Gastroesophageal sphincter (tissue), 4 donors: ENCODE measurements around the gene KCNK17. TPM values are rescaled to one million over a fixed set of nuclear protein-coding genes. Genes with fewer than 3 reads are reported as not detected.
"Not testable (repeated sequence)": the region's sequence is repeated elsewhere in the genome, so short reads cannot be mapped to it uniquely, and the experiment has no call there.

Experiments used
- ATAC-seq: fragments of 150-250 bp; one replicate; pipeline ENCODE4 v1.9.1; 2016; ENCODE audit warnings: mild to moderate bottlenecking, moderate library complexity
- H3K27ac ChIP-seq, 4 donors: fragments of 200-600 bp; sonication (generic) in 3 of 4; 1 replicate in 3 of 4; 2 replicates in 1 of 4; pipeline ENCODE4 v1.5.1; 2016 to 2019
- H3K27me3 ChIP-seq: fragments of 200-600 bp; sonication (generic); one replicate; pipeline ENCODE4 v1.5.1; 2019
- H3K36me3 ChIP-seq, 2 donors: fragments of 200-600 bp; sonication (generic); one replicate each; pipeline ENCODE4 v1.5.1; 2019; ENCODE audit warnings: control low read depth in 1 of 2
- H3K4me1 ChIP-seq, 3 donors: fragments of 200-600 bp; sonication (generic); 1 replicate in 2 of 3; 2 replicates in 1 of 3; pipeline ENCODE4 v1.5.1; 2016 to 2019; ENCODE audit warnings: control low read depth in 2 of 3
- H3K4me3 ChIP-seq, 2 donors: fragments of 200-600 bp; sonication (generic); one replicate each; pipeline ENCODE4 v1.5.1; 2019; ENCODE audit warnings: mild to moderate bottlenecking in 1 of 2, moderate library complexity in 1 of 2
- H3K9me3 ChIP-seq, 3 donors: fragments of 200-600 bp; sonication (generic); one replicate each; pipeline ENCODE4 v1.5.1; 2017 to 2019; ENCODE audit warnings: control low read depth in 2 of 3
- EP300 ChIP-seq: sonication (generic); formaldehyde crosslinking; IDR thresholded peaks from one replicate; pipeline ENCODE4 v1.6.1; 2017; ENCODE audit warnings: antibody characterized with exemption, mild to moderate bottlenecking
- POLR2A ChIP-seq, 2 donors: fragments of 450-650 bp; IDR thresholded peaks; one replicate each; pipeline ENCODE4 v1.6.1; 2017; ENCODE audit warnings: antibody characterized with exemption in 2 of 2, mild to moderate bottlenecking in 2 of 2, moderate library complexity in 1 of 2
- POLR2AphosphoS5 ChIP-seq: sonication (generic); formaldehyde crosslinking; IDR thresholded peaks from one replicate; pipeline ENCODE4 v1.6.1; 2017; ENCODE audit warnings: antibody characterized with exemption
- WGBS, 2 donors: methylation state at CpG; one replicate each; pipeline ENCODE4 v1.1.5; 2018; ENCODE audit warnings: low coverage in 1 of 2; 5-methylcytosine and 5-hydroxymethylcytosine counted together
- total RNA-seq, 4 donors: library from RNA; depleted of rRNA; stranded (reverse); fragments of >200 nt; gene quantifications; one replicate each; pipeline ENCODE4 v1.1.0, GENCODE V29; 2016
- TF ChIP-seq, protein P1 (sequence below), 4 experiments: fragments of 200-600 bp in 2 of 4; fragments of 450-650 bp in 2 of 4; sonication (generic) in 1 of 4; IDR thresholded peaks; one replicate each; pipeline ENCODE4 v1.5.1; 2017 to 2019; ENCODE audit warnings: antibody characterized with exemption in 4 of 4, mild to moderate bottlenecking in 2 of 4, moderate library complexity in 2 of 4

KCNK17 gene
- total RNA-seq, 4 donors from 2014 or later = 0.27 to 0.47 TPM; not detected in 2

DNA sequence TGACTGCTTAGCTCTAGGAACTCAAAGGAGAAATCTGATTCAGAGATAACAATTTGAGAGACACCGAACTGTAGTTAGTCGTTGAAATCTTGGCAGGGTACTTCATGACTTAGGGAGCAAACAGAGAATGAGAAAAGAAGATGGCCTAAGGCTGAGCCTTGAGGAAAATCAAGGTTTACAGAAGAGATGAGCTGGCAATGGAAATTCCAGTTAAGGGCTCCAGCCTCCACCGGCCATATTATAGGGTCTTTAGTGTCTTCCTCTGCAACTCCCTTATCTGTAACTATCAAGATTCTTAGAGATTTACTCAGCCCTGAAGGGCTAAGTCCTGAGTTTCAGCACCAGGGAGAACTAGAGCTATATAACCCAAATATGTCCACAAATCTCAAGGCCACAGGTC is 26.6 kb downstream of the KCNK17 start:
- H3K36me3 ChIP-seq = no peaks in the 10 kb centered on the region
- peaks cover 10% of the 10 kb centered on the region for H3K27me3 ChIP-seq
- ATAC-seq = no peak
- WGBS, 2 donors = 83 to 85% methylated on average over 2 to 3 of the region's 3 CpGs
- no peaks in the 10 kb centered on the region for H3K4me1 ChIP-seq
- no peaks in the 10 kb centered on the region for H3K9me3 ChIP-seq
- no peak overlapping the region for H3K4me3 ChIP-seq
- TF ChIP-seq POLR2A (IDR thresholded peaks at IDR 0.05) = no peak
- TF ChIP-seq POLR2AphosphoS5 = no peak
- TF ChIP-seq, protein P1, sequence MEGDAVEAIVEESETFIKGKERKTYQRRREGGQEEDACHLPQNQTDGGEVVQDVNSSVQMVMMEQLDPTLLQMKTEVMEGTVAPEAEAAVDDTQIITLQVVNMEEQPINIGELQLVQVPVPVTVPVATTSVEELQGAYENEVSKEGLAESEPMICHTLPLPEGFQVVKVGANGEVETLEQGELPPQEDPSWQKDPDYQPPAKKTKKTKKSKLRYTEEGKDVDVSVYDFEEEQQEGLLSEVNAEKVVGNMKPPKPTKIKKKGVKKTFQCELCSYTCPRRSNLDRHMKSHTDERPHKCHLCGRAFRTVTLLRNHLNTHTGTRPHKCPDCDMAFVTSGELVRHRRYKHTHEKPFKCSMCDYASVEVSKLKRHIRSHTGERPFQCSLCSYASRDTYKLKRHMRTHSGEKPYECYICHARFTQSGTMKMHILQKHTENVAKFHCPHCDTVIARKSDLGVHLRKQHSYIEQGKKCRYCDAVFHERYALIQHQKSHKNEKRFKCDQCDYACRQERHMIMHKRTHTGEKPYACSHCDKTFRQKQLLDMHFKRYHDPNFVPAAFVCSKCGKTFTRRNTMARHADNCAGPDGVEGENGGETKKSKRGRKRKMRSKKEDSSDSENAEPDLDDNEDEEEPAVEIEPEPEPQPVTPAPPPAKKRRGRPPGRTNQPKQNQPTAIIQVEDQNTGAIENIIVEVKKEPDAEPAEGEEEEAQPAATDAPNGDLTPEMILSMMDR (IDR thresholded peaks at IDR 0.05) = no peak
- TF ChIP-seq EP300 = no peak
- H3K27ac ChIP-seq = no peak overlapping the region

DNA sequence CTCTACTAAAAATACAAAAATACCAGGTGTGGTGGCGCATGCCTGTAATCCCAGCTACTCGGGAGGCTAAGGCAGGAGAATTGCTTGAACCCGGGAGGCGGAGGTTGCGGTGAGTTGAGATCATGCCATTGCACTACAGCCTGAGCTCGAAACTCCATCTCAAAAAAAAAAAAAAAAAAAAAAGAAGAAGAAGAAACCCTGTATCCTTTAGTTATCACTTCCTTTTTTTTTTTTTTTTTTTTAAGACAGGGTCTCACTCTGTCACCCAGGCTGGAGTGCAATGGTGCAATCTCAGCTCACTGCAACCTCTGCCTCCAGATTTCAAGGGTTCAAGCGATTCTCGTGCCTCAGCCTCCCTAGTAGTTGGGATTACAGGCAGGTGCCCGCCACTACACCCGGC is 27.6 kb downstream of the KCNK17 start:
- not testable (repeated sequence) for ATAC-seq, H3K4me1 ChIP-seq, H3K27ac ChIP-seq, H3K9me3 ChIP-seq, H3K4me3 ChIP-seq, H3K36me3 ChIP-seq
- peaks cover 15% of the 10 kb centered on the region for H3K27me3 ChIP-seq
- 80 to 91% methylated on average over 6 to 10 of the region's 10 CpGs for WGBS, 2 donors

DNA sequence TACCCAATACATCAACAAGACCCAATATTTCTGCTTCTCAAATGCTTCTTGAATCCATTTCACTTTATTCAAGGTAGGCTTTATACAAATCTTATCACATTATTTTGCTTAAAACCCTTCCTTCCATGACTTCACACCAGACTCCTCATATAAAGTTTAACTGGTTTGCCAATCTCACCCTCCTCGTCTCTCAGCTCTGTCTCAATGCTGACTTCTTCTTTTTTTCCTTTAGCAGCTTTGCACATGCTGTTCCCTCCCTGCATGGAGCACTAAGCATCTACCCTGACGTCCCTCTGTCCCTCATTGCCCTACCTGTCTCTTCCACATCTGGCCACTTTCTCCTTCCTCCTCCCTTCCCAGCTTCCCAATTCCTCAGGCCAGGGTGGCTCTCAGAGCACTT is 31.4 kb downstream of the KCNK17 start:
- Histone ChIP-seq H3K27ac (no peak overlapping the region), H3K36me3 (no peaks in the 10 kb centered on the region), H3K27me3 (peaks cover 31% of the 10 kb centered on the region), H3K9me3 (no peaks in the 10 kb centered on the region), H3K4me1 (no peaks in the 10 kb centered on the region), H3K4me3 (no peak overlapping the region)
- no peak for ATAC-seq
- 50 to 63% methylated on average over 2 of the region's 2 CpGs for WGBS, 2 donors
- no peak for TF ChIP-seq EP300
- no peak for TF ChIP-seq POLR2A (IDR thresholded peaks at IDR 0.05)
- TF ChIP-seq, protein P1 (IDR thresholded peaks at IDR 0.05) = no peak
- no peak for TF ChIP-seq POLR2AphosphoS5

DNA sequence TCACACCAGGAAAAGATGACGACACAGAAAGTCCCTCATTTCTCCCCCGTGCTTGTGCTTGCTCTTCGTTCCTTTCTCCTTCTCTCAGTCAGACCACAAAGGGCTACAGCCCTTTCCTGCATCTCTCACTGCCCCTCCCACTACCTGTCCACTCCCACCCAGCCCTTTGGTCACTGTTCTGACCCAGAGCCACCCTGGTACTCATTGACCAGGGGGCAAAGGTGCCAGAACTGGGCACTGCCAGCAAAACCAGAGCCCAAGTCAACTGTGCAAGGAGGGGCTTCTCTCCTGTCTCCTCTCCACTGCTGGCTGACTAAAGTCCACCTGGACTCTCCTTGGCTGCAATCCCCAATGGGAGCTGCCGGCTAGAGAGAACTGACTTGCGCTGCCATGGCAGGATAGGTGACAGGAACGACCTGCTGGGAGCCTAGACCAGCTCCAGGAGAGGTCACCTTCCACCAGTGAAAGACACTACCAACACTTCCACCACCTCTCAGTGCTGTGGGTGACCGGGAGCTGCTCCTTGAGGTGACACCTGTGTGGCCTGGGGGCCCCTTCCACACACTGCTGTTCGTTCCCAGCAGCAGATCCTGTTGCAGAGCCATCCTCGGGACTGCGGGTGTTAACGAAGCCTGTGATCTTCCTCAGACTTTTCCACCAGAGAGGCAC is 32.8 kb downstream of the KCNK17 start:
- ATAC-seq = no peak
- H3K4me1 ChIP-seq = no peaks in the 10 kb centered on the region
- peaks cover 31% of the 10 kb centered on the region for H3K27me3 ChIP-seq
- WGBS, 2 donors = 78% methylated on average over 3 of the region's 11 CpGs; no CpG with 5 or more reads in 1 of the 2 donors
- TF ChIP-seq POLR2A (IDR thresholded peaks at IDR 0.05) (no peak), POLR2AphosphoS5 (no peak)
- H3K4me3 ChIP-seq = no peak overlapping the region
- H3K36me3 ChIP-seq = no peaks in the 10 kb centered on the region
- no peaks in the 10 kb centered on the region for H3K9me3 ChIP-seq
- no peak overlapping the region for H3K27ac ChIP-seq

DNA sequence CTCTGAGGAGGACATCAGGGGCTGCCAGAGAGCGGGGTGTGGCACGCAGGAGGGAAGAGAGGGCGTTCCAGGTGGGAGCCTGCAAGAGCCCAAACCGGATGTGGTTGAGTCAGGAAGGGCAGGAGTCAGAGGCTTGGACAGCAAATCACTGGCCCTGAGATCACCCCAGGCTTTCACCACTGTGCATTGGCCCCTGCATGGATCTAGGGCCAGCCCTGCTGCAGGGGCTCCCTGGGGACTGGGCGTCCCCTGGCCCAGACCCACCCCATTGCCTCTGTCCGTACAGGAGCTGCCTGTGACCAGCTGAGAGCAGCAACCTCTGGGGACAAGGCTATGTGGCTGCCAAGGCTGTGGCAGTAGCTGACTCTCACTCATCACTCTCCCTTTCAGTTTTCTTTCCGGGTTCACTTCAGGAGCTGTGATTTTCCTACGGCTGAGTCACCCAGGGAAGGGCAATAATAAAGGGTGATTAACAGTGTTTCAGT is 33.9 kb downstream of the KCNK17 start:
- peak; percentile 69 for ATAC-seq
- TF ChIP-seq POLR2AphosphoS5 (no peak), POLR2A (IDR thresholded peaks at IDR 0.05) (no peak), EP300 (no peak)
- TF ChIP-seq, protein P1 (IDR thresholded peaks at IDR 0.05) = no peak
- Histone ChIP-seq H3K9me3 (no peaks in the 10 kb centered on the region), H3K36me3 (no peaks in the 10 kb centered on the region), H3K4me3 (no peak overlapping the region), H3K27me3 (peaks cover 31% of the 10 kb centered on the region), H3K27ac (no peak overlapping the region), H3K4me1 (no peaks in the 10 kb centered on the region)
- WGBS, 2 donors = 45 to 80% methylated on average over 1 to 4 of the region's 8 CpGs

DNA sequence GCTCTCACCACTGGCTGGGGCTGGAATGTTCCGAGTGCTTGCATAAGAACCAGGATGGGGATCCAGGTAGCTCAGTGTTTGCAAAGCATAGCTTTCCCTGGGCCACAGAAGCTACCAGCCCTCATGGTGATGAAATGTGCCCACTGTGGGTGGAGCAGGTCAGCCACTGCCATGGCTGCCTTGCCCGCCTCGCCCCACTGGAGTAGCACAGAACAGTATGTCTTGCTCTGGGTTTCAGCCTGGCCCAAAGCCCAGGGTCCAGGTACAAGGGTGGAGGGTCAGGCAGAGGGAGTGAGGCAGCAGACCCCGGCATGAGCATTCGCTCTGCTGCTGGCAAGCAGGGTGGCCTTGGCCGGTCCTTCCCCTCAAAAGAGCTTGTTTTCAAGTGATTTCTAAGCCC is 34.7 kb downstream of the KCNK17 start:
- WGBS, 2 donors = 92% methylated on average over 2 of the region's 6 CpGs; no CpG with 5 or more reads in 1 of the 2 donors
- TF ChIP-seq, protein P1 (IDR thresholded peaks at IDR 0.05) = no peak
- TF ChIP-seq POLR2A (IDR thresholded peaks at IDR 0.05) (no peak), POLR2AphosphoS5 (no peak), EP300 (no peak)
- Histone ChIP-seq H3K27ac (no peak overlapping the region), H3K4me1 (no peaks in the 10 kb centered on the region), H3K4me3 (no peak overlapping the region), H3K36me3 (no peaks in the 10 kb centered on the region), H3K27me3 (peaks cover 31% of the 10 kb centered on the region), H3K9me3 (no peaks in the 10 kb centered on the region)
- ATAC-seq = no peak
